ENCODE results near the gene JAGN1. TPM values are rescaled to one million over a fixed set of nuclear protein-coding genes. Genes with fewer than 3 reads are reported as not detected.
"Not testable (repeated sequence)": the region's sequence is repeated elsewhere in the genome, so short reads cannot be mapped to it uniquely, and the experiment has no call there.

JAGN1 gene
- total RNA-seq, 1 donor from 2014 or later = 30.9 TPM

DNA sequence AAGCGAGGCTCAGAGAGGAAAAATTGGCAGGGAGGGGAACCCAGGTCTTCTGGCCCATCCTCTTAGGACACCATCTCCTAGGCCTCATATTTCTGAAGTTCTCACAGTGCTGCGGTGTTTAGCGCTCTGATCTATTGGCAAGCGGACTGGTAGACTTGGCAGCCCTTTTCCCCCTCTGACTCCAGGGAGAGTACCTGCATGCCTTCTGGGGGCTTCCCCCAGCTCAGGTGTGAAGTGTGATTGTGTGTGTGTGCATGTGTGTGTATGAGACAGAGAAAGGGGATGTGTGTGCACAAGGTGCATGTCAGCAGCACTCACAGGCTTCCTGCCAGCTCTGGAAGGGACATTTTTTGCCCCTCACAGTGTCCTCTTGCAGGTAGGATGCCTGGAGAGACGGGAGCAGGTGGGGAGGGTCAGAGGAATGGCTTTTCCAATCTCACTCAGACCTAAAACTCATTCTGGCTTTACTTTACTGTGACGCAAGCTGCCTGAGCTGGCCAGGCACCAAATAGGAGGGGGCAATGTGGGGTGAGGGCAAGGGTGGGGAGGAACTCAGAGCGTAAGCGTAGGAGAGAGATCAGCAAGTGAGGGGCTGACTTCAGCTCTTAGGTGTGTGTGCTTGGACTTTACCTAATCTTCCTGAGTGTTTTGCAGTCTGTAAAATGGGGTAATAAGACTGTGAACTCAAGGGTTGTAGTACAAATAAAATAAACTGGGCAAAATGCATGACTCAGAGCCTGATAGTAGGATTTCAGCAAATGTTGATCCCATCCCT, 8.2 kb downstream of the JAGN1 start:
- Mint-ChIP-seq H3K4me1 (peaks cover 26% of the 10 kb centered on the region), H3K9me3 (no peaks in the 10 kb centered on the region), H3K36me3 (ENCODE audit: low read depth) (peaks cover 12% of the 10 kb centered on the region), H3K27me3 (no peaks in the 10 kb centered on the region), H3K4me3 (no peak overlapping the region), H3K27ac (no peak overlapping the region)
- no peak for TF ChIP-seq CTCF (IDR thresholded peaks at IDR 0.05)
- intact Hi-C loops (cut with micrococcal nuclease) = no loop called here
- ChIA-PET CTCF (no interaction called here), POLR2A (no interaction called here)
- ATAC-seq (ENCODE audit: low read depth) (no peak), DNase-seq (no peak)

- CTCF ChIA-PET = no interaction called here
- TF ChIP-seq CTCF (IDR thresholded peaks at IDR 0.05) = no peak
- Mint-ChIP-seq H3K9me3 (no peaks in the 10 kb centered on the region), H3K4me3 (no peak overlapping the region), H3K27me3 (no peaks in the 10 kb centered on the region), H3K4me1 (peaks cover 20% of the 10 kb centered on the region), H3K27ac (no peak overlapping the region), H3K36me3 (ENCODE audit: low read depth) (peaks cover 6% of the 10 kb centered on the region)
- no peak for DNase-seq
- intact Hi-C loops (cut with micrococcal nuclease) = no loop called here
- POLR2A ChIA-PET = no interaction called here
- ATAC-seq (ENCODE audit: low read depth) = no peak
Observed at GRCh38 chr3:9899289-9899791, 8.9 kb downstream of the JAGN1 start.

- H3K27ac Mint-ChIP-seq; H3K36me3 Mint-ChIP-seq (ENCODE audit: low read depth); intact Hi-C loops (cut with micrococcal nuclease); H3K9me3 Mint-ChIP-seq; CTCF ChIA-PET; DNase-seq; ATAC-seq (ENCODE audit: low read depth); H3K27me3 Mint-ChIP-seq; H3K4me1 Mint-ChIP-seq; H3K4me3 Mint-ChIP-seq: not testable (repeated sequence)
- POLR2A ChIA-PET = interaction anchor here (0.6 kb wide), 1 partner anchor 11 kb away, joined by 3 read pairs; no protein-coding TSS in a partner anchor
Observed at GRCh38 chr3:9900965-9901415, 10.6 kb downstream of the JAGN1 start.

DNA sequence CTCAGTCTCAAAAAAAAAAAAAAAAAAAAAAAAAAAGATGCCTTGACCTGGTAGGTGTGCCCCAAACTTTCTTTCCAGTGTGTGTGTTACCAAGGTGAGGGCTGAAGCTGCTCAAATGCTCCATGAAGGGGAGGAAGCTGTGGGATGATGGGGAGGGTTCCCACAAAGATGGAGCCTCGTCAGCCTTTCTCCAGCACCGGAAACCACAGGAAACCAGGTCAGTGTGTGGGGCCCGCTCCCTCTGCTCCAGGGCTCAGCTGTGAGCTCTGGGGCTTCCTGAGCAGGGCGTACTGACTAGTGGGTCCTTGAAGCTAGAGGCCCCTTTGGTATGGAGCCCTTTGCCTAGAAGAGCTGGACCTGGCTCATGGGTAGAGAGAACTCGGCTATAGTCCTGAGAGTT, 11.6 kb downstream of the JAGN1 start:
- Mint-ChIP-seq H3K4me1 (peaks cover 8% of the 10 kb centered on the region), H3K36me3 (ENCODE audit: low read depth) (no peaks in the 10 kb centered on the region), H3K9me3 (no peaks in the 10 kb centered on the region), H3K27me3 (no peaks in the 10 kb centered on the region), H3K4me3 (no peak overlapping the region), H3K27ac (no peak overlapping the region)
- CTCF ChIA-PET = no interaction called here
- POLR2A ChIA-PET = interaction anchor here (0.7 kb wide), 1 partner anchor 135 kb away, joined by 9 read pairs; no protein-coding TSS in a partner anchor
- intact Hi-C loops (cut with micrococcal nuclease) = no loop called here
- TF ChIP-seq CTCF (IDR thresholded peaks at IDR 0.05) = no peak
- DNase-seq (no peak), ATAC-seq (ENCODE audit: low read depth) (no peak)

GRCh38 chr3:9902372-9903237, 12.2 kb downstream of the JAGN1 start, which contains the start of gene IL17RE:
IL17RE (plus strand) TSS chr3:9902848; CDS start chr3:9902933, 85 bp downstream.
- peaks cover 7% of the 10 kb centered on the region for H3K4me1 Mint-ChIP-seq
- intact Hi-C loops (cut with micrococcal nuclease) = no loop called here
- DNase-seq (no peak), ATAC-seq (ENCODE audit: low read depth) (no peak)
- H3K27me3 Mint-ChIP-seq = no peaks in the 10 kb centered on the region
- TF ChIP-seq CTCF (IDR thresholded peaks at IDR 0.05) = no peak
- H3K4me3 Mint-ChIP-seq = no peak within 1 kb of the TSS
- CTCF ChIA-PET = no interaction called here
- POLR2A ChIA-PET = interaction anchor here (1.0 kb wide), 1 partner anchor 12 kb away, joined by 3 read pairs; no protein-coding TSS in a partner anchor
- no peaks in the 10 kb centered on the region for H3K9me3 Mint-ChIP-seq
- no peaks in the 10 kb centered on the region for H3K36me3 Mint-ChIP-seq (ENCODE audit: low read depth)
- H3K27ac Mint-ChIP-seq = no peak within 1 kb of the TSS

All from activated B cell treated with CpG ODN at 0.5 μM for 24 hours (primary cell).